GM12873 (cell line): ENCODE results near the gene SLX4IP.

Experiments
- CTCF ChIP-seq: IDR thresholded peaks from 2 replicates; pipeline ENCODE4 v1.5.1; 2012; ENCODE audit warnings: low read depth, mild to moderate bottlenecking, moderate library complexity, low read length, control low read depth; ENCODE audit not compliant: insufficient read depth; ENCODE audit errors: missing control alignments

Gene SLX4IP

GRCh38 chr20:10508060-10508459, 73.0 kb downstream of the SLX4IP start:
- no peak for TF ChIP-seq CTCF

GRCh38 chr20:10508468-10509251, 73.6 kb downstream of the SLX4IP start:
- no peak for TF ChIP-seq CTCF

- no peak for TF ChIP-seq CTCF
Measured at GRCh38 chr20:10509376-10509775, 74.3 kb downstream of the SLX4IP start.

- TF ChIP-seq CTCF: no peak
Measured at GRCh38 chr20:10510216-10510615, 75.1 kb downstream of the SLX4IP start.

GRCh38 chr20:10511170-10511508, 76.0 kb downstream of the SLX4IP start:
- no peak for TF ChIP-seq CTCF

GRCh38 chr20:10511509-10512251, 76.6 kb downstream of the SLX4IP start:
- TF ChIP-seq CTCF: no peak

- no peak for TF ChIP-seq CTCF
Measured at GRCh38 chr20:10513061-10513460, 78.0 kb downstream of the SLX4IP start.
